ENCODE measurements around the gene PSMA1. TPM values are rescaled to one million over a fixed set of nuclear protein-coding genes. Genes with fewer than 3 reads are reported as not detected.

PSMA1 gene
- total RNA-seq, 1 experiment from 2014 or later: 167 TPM

DNA sequence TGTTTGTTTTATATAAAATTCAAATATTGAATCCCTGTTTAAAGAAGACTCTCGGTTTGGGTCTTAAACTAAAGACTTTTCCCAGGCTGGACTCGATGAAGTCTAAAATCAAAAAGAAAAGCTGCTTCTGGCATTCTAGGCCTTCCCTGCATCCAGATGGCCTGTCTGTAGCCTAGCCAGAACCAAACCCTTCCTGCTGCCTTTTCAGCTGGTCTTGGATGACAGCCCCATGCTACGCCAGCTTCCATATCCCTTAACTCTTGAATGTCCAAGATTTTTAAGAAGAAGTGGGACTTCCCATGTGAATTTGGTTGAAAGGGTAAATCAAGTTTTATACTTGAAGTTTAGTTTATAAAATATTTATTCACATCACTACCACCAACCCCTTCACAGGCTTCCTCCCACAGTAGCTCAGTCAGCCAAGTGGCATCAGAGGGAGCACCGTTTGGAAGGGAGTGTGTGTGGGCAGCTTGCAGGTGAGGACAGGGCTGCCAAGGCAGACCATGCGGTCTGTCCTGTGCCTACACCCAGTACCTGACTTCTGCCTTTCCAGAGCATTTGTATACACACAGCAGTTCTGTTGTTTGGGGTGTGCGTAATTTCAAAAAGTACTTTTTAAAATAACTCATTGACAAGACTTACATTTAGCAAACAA, 18.2 kb upstream of the PSMA1 start:
- no CpG with 5 or more reads among the region's 6 CpGs for WGBS (ENCODE audit: extremely low coverage, insufficient read length, low lambda C conversion rate)
- Histone ChIP-seq H3K23ac (ENCODE audit: insufficient read length, low read depth, low read length) (no peak overlapping the region), H3K4me2 (ENCODE audit: insufficient read depth, insufficient read length, low read length) (no peak overlapping the region), H4K20me1 (ENCODE audit: control insufficient read depth, insufficient read depth, insufficient read length) (no peaks in the 10 kb centered on the region), H3K27me3 (ENCODE audit: insufficient read depth, low read length) (no peaks in the 10 kb centered on the region), H2AFZ (ENCODE audit: low read length) (no peak overlapping the region), H4K91ac (ENCODE audit: insufficient read length, low read depth, low read length) (no peak overlapping the region), H3T11ph (ENCODE audit: low read length) (no peak overlapping the region), H3K79me2 (ENCODE audit: insufficient read depth, low read length) (no peaks in the 10 kb centered on the region), H4K8ac (replicated peaks; ENCODE audit: insufficient read length, low read depth, low read length) (no peak overlapping the region), H2BK5ac (ENCODE audit: insufficient read length, low read length) (no peak overlapping the region), H4K5ac (ENCODE audit: insufficient read length, low read depth, low read length) (no peak overlapping the region), H3K23me2 (ENCODE audit: insufficient read length, low read depth, low read length, poor library complexity, severe bottlenecking) (no peaks in the 10 kb centered on the region), H3K79me1 (ENCODE audit: insufficient read depth, low read depth, low read length, poor library complexity, severe bottlenecking) (no peaks in the 10 kb centered on the region), H3K9me3 (ENCODE audit: control insufficient read depth, low read depth, low read length) (no peaks in the 10 kb centered on the region), H2BK20ac (ENCODE audit: low read depth, low read length, poor library complexity, severe bottlenecking) (no peak overlapping the region), H3K4ac (ENCODE audit: low read depth, low read length) (no peak overlapping the region), H3K9ac (ENCODE audit: extremely low read depth, insufficient read length, low read length) (no peak overlapping the region), H2BK12ac (ENCODE audit: insufficient read length, low read depth, low read length) (no peak overlapping the region), H2BK120ac (ENCODE audit: low read depth, low read length, poor library complexity, severe bottlenecking) (no peak overlapping the region), H3K18ac (ENCODE audit: insufficient read length, low read depth, low read length) (no peak overlapping the region), H3K56ac (ENCODE audit: insufficient read length, low read depth, low read length) (no peak overlapping the region), H2BK15ac (ENCODE audit: low read depth, low read length) (no peak overlapping the region), H3K14ac (ENCODE audit: insufficient read depth, low read length) (no peak overlapping the region), H3K27ac (ENCODE audit: insufficient read length, low read depth, low read length) (no peak overlapping the region), H3K4me1 (ENCODE audit: insufficient read depth, low read length) (no peaks in the 10 kb centered on the region; the same call in 1 of the 2 replicates), H2AK5ac (ENCODE audit: insufficient read length, low read length) (no peak overlapping the region)
- no peaks in the 10 kb centered on the region for H3K9me3 Mint-ChIP-seq
- no peak overlapping the region for H3K4me3 Mint-ChIP-seq
- no peak overlapping the region for H3K27ac Mint-ChIP-seq
- no peak for DNase-seq
- TF ChIP-seq, protein P1, sequence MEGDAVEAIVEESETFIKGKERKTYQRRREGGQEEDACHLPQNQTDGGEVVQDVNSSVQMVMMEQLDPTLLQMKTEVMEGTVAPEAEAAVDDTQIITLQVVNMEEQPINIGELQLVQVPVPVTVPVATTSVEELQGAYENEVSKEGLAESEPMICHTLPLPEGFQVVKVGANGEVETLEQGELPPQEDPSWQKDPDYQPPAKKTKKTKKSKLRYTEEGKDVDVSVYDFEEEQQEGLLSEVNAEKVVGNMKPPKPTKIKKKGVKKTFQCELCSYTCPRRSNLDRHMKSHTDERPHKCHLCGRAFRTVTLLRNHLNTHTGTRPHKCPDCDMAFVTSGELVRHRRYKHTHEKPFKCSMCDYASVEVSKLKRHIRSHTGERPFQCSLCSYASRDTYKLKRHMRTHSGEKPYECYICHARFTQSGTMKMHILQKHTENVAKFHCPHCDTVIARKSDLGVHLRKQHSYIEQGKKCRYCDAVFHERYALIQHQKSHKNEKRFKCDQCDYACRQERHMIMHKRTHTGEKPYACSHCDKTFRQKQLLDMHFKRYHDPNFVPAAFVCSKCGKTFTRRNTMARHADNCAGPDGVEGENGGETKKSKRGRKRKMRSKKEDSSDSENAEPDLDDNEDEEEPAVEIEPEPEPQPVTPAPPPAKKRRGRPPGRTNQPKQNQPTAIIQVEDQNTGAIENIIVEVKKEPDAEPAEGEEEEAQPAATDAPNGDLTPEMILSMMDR (conservative IDR thresholded peaks at IDR 0.05): no peak
- peaks cover 16 to 20% of the 10 kb centered on the region in 2 experiments for H3K4me1 Mint-ChIP-seq
- no peaks in the 10 kb centered on the region for H3K27me3 Mint-ChIP-seq (ENCODE audit: low read depth)
- no peaks in the 10 kb centered on the region for H3K36me3 Mint-ChIP-seq (ENCODE audit: insufficient read depth in 1 of 3, low read depth in 3 of 3)

Measured in H9 (cell line).